Liver (tissue), 9 donors: ENCODE data around the gene ARSK. TPM values are rescaled to one million over a fixed set of nuclear protein-coding genes. Genes with fewer than 3 reads are reported as not detected.

Experiments
- DNase-seq: peaks from one replicate; pipeline ENCODE4 v3.0.0-alpha.2; 2017; ENCODE audit warnings: low spot score
- H3K27ac ChIP-seq, 2 donors: one replicate each; pipeline ENCODE4 v1.7.0; 2013; ENCODE audit warnings: inconsistent platforms in 2 of 2, low read length in 2 of 2, control low read depth in 1 of 2, low read depth in 1 of 2, mild to moderate bottlenecking in 1 of 2
- H3K27me3 ChIP-seq, 4 donors: one replicate each; pipeline versions ENCODE4 v1.6.1 to v1.7.0; 2013; ENCODE audit warnings: low read length in 3 of 4, inconsistent platforms in 1 of 4, mild to moderate bottlenecking in 1 of 4, moderate library complexity in 1 of 4; ENCODE audit not compliant: control insufficient read depth in 4 of 4, insufficient read depth in 4 of 4
- H3K36me3 ChIP-seq, 4 donors: one replicate each; pipeline versions ENCODE4 v1.6.1 to v1.7.0; 2013; ENCODE audit warnings: low read length in 3 of 4, mild to moderate bottlenecking in 3 of 4, low read depth in 1 of 4, moderate library complexity in 1 of 4; ENCODE audit not compliant: control insufficient read depth in 4 of 4, insufficient read depth in 3 of 4
- H3K4me1 ChIP-seq, 4 donors: one replicate each; pipeline versions ENCODE4 v1.6.1 to v1.7.0; 2013; ENCODE audit warnings: low read length in 3 of 4, mild to moderate bottlenecking in 3 of 4, moderate library complexity in 1 of 4; ENCODE audit not compliant: control insufficient read depth in 4 of 4, insufficient read depth in 4 of 4
- H3K4me3 ChIP-seq, 3 donors: one replicate each; pipeline versions ENCODE4 v1.6.1 to v1.7.0; 2013; ENCODE audit warnings: low read length in 3 of 3, control low read depth in 1 of 3, low read depth in 1 of 3, mild to moderate bottlenecking in 1 of 3
- H3K9ac ChIP-seq, 2 donors: one replicate each; pipeline ENCODE4 v1.7.0; 2013; ENCODE audit warnings: low read length in 2 of 2, mild to moderate bottlenecking in 2 of 2, moderate library complexity in 2 of 2, control low read depth in 1 of 2, low read depth in 1 of 2
- H3K9me3 ChIP-seq, 4 donors: one replicate each; pipeline versions ENCODE4 v1.6.1 to v1.7.0; 2013; ENCODE audit warnings: low read length in 3 of 4; ENCODE audit not compliant: control insufficient read depth in 4 of 4
- ATF3 ChIP-seq: IDR thresholded peaks from 2 replicates; pipeline ENCODE4 v1.6.1; 2016; ENCODE audit warnings: antibody characterized with exemption
- EGR1 ChIP-seq, 2 donors: IDR thresholded peaks; 2 replicates each; pipeline ENCODE4 v1.6.1; 2016 to 2018; ENCODE audit warnings: antibody characterized with exemption in 2 of 2, low read depth in 2 of 2
- FOXA2 ChIP-seq: IDR thresholded peaks from 2 replicates; pipeline ENCODE4 v1.6.1; 2016; ENCODE audit warnings: antibody characterized with exemption
- HNF4A ChIP-seq, 2 donors: conservative IDR thresholded peaks; 2 replicates each; pipeline ENCODE4 v1.6.1; 2016; ENCODE audit warnings: antibody characterized with exemption in 2 of 2, mild to moderate bottlenecking in 2 of 2
- HNF4G ChIP-seq: IDR thresholded peaks from 2 replicates; pipeline ENCODE4 v1.6.1; 2016; ENCODE audit warnings: antibody characterized with exemption
- JUND ChIP-seq, 2 donors: IDR thresholded peaks; 2 replicates each; pipeline ENCODE4 v1.6.1; 2016; ENCODE audit warnings: antibody characterized with exemption in 2 of 2
- NR2F2 ChIP-seq: IDR thresholded peaks from 2 replicates; pipeline ENCODE4 v1.6.1; 2016; ENCODE audit warnings: antibody characterized with exemption
- RAD21 ChIP-seq, 2 donors: IDR thresholded peaks; 2 replicates each; pipeline ENCODE4 v1.6.1; 2016; ENCODE audit warnings: antibody characterized with exemption in 2 of 2, mild to moderate bottlenecking in 2 of 2
- RXRA ChIP-seq, 2 donors: IDR thresholded peaks; 2 replicates each; pipeline ENCODE4 v1.6.1; 2017 to 2018; ENCODE audit warnings: antibody characterized with exemption in 2 of 2, mild to moderate bottlenecking in 1 of 2
- TAF1 ChIP-seq: conservative IDR thresholded peaks from 2 replicates; pipeline ENCODE4 v1.6.1; 2016; ENCODE audit warnings: antibody characterized with exemption, mild to moderate bottlenecking
- YY1 ChIP-seq: IDR thresholded peaks from 2 replicates; pipeline ENCODE4 v1.6.1; 2016; ENCODE audit warnings: antibody characterized with exemption, mild to moderate bottlenecking
- WGBS: extraction: QIAGEN DNeasy Blood & Tissue Kit; methylation state at CpG from one replicate; pipeline ENCODE4 v1.1.7; 2013; 5-methylcytosine and 5-hydroxymethylcytosine counted together
- polyA plus RNA-seq, 2 donors: library from polyadenylated mRNA; stranded (reverse) in 1 of 2; unstranded in 1 of 2; fragments of 200-250 nt in 1 of 2; fragments of >200 nt in 1 of 2; fragmentation: Nextera tagmentation in 1 of 2; extraction: Ambion mirVana in 1 of 2; gene quantifications; one replicate each; pipeline versions ENCODE4 v1.2.1 to v1.2.3, GENCODE V29; 2013 to 2015
- total RNA-seq, 2 donors: library from RNA; depleted of rRNA; stranded (reverse); fragments of >200 nt; gene quantifications; one replicate each; pipeline ENCODE4 v1.2.3, GENCODE V29; 2014
- TF ChIP-seq, protein P1 (sequence below): IDR thresholded peaks from 2 replicates; pipeline ENCODE4 v1.6.1; 2016; ENCODE audit warnings: antibody characterized with exemption
- TF ChIP-seq, protein P2 (sequence below): fragments of 150-350 bp; IDR thresholded peaks from 2 replicates; pipeline ENCODE4 v1.5.1; 2017; ENCODE audit warnings: improper control_type of control experiment, low read depth, low read length; ENCODE audit not compliant: missing input control
- donor health status: healthy.
- donor health status: healthy.
- donor health status: healthy.
- donor health status: healthy.
- donor health status: healthy.

ARSK gene
- total and polyA plus RNA-seq, 4 donors = 2.4 to 6.8 (median 3.3) TPM

DNA sequence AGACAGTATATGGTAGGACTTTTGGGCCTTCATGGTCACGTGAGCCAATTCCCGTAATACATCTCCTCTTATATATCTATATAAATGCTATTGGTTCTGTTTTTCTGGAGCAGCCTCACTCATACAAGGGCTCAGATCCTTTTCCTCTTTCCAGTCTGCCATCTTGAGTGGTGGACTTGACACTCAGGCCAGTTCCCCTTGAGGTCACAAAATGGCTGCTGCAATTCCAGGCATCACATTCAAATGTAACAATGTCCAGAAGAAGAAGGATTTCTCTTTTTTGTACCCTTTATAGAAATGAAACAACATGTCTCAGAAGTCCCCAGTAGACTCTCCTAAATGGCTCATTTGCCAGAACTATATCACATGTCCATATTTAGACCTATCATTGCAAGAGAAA, 69.5 kb downstream of the ARSK start (continued):
- TF ChIP-seq, protein P1, sequence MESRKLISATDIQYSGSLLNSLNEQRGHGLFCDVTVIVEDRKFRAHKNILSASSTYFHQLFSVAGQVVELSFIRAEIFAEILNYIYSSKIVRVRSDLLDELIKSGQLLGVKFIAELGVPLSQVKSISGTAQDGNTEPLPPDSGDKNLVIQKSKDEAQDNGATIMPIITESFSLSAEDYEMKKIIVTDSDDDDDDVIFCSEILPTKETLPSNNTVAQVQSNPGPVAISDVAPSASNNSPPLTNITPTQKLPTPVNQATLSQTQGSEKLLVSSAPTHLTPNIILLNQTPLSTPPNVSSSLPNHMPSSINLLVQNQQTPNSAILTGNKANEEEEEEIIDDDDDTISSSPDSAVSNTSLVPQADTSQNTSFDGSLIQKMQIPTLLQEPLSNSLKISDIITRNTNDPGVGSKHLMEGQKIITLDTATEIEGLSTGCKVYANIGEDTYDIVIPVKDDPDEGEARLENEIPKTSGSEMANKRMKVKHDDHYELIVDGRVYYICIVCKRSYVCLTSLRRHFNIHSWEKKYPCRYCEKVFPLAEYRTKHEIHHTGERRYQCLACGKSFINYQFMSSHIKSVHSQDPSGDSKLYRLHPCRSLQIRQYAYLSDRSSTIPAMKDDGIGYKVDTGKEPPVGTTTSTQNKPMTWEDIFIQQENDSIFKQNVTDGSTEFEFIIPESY = no peak
- TF ChIP-seq YY1 = no peak
- TF ChIP-seq HNF4G = no peak
- TF ChIP-seq TAF1 = no peak

DNA sequence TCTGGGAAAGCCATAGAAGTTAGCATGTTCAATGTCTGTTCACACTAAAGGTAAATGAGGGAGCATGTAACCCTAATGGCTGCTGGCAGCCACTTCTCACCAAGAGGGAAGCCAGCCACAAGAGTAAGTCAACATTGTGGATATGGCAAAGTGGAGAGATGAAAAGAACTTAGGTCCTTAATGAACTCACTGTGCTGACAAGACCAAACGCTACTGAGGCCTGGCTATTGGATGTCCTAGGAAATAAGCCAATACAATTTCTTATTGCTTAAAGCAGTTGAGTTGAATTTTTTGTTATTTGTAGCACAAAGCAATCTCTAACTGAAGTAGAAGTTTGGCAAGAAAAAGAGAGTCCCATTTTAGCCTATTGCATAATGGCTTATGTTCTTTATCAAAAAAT, 71.8 kb downstream of the ARSK start:
- Histone ChIP-seq H3K27ac (no peak overlapping the region), H3K4me3 (no peak overlapping the region), H3K4me1 (peaks cover 0 to 3% (median 2%) of the 10 kb centered on the region in 4 donors), H3K9me3 (no peaks in the 10 kb centered on the region), H3K36me3 (no peaks in the 10 kb centered on the region), H3K9ac (no peak overlapping the region), H3K27me3 (no peaks in the 10 kb centered on the region)
- no peak for DNase-seq
- TF ChIP-seq TAF1 = no peak
- TF ChIP-seq JUND (IDR thresholded peaks at IDR 0.05) = no peak
- TF ChIP-seq FOXA2 = no peak
- TF ChIP-seq EGR1 (IDR thresholded peaks at IDR 0.05; ENCODE audit: low read depth in 2 of 2) = no peak
- TF ChIP-seq NR2F2 = no peak
- TF ChIP-seq, protein P2, sequence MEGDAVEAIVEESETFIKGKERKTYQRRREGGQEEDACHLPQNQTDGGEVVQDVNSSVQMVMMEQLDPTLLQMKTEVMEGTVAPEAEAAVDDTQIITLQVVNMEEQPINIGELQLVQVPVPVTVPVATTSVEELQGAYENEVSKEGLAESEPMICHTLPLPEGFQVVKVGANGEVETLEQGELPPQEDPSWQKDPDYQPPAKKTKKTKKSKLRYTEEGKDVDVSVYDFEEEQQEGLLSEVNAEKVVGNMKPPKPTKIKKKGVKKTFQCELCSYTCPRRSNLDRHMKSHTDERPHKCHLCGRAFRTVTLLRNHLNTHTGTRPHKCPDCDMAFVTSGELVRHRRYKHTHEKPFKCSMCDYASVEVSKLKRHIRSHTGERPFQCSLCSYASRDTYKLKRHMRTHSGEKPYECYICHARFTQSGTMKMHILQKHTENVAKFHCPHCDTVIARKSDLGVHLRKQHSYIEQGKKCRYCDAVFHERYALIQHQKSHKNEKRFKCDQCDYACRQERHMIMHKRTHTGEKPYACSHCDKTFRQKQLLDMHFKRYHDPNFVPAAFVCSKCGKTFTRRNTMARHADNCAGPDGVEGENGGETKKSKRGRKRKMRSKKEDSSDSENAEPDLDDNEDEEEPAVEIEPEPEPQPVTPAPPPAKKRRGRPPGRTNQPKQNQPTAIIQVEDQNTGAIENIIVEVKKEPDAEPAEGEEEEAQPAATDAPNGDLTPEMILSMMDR = no peak
- TF ChIP-seq ATF3 = no peak
- no peak for TF ChIP-seq HNF4G
- TF ChIP-seq RXRA (IDR thresholded peaks at IDR 0.05) = no peak
- no peak for TF ChIP-seq RAD21 (IDR thresholded peaks at IDR 0.05)
- 86% methylated on average over 1 of the region's 1 CpG for WGBS

- no peak overlapping the region for H3K27ac ChIP-seq
- WGBS = 75% methylated on average over 4 of the region's 4 CpGs
Measured at GRCh38 chr5:95627971-95628810, 73.3 kb downstream of the ARSK start.

More at GRCh38 chr5:95627971-95628810, 73.3 kb downstream of the ARSK start:
- no peaks in the 10 kb centered on the region for H3K4me1 ChIP-seq
- H3K27me3 ChIP-seq = no peaks in the 10 kb centered on the region
- DNase-seq = no peak
- TF ChIP-seq YY1 (no peak), HNF4A (conservative IDR thresholded peaks at IDR 0.05) (peak in 1 of 2 donors; percentile 32)
- no peaks in the 10 kb centered on the region for H3K9me3 ChIP-seq
- no peak overlapping the region for H3K9ac ChIP-seq
- no peaks in the 10 kb centered on the region for H3K36me3 ChIP-seq
- H3K4me3 ChIP-seq = no peak overlapping the region
